DMS114 treated with DMSO at 0.1 percent for 48 hours (cell line): ENCODE data around the gene RABEP2.
"Not testable (repeated sequence)": the region's sequence is repeated elsewhere in the genome, so short reads cannot be mapped to it uniquely, and the experiment has no call there.

Source experiments
- DNase-seq: peaks from one replicate; lab custom pipeline; 2025; ENCODE audit not compliant: unreplicated experiment; lab: John Stamatoyannopoulos, UW

RABEP2 gene

GRCh38 chr16:28904363-28904762 lies 20.7 kb downstream of the RABEP2 start:
- no peak for DNase-seq

GRCh38 chr16:28903344-28904042 lies 21.5 kb downstream of the RABEP2 start:
- DNase-seq, result no peak

- no peak for DNase-seq
Observed at GRCh38 chr16:28902909-28903308, 22.1 kb downstream of the RABEP2 start.

- no peak for DNase-seq
Observed at GRCh38 chr16:28901862-28902261, 23.2 kb downstream of the RABEP2 start.

- no peak for DNase-seq
Observed at GRCh38 chr16:28900601-28901000, 24.4 kb downstream of the RABEP2 start.

GRCh38 chr16:28899882-28900590 lies 25.0 kb downstream of the RABEP2 start:
- no peak for DNase-seq

- no peak for DNase-seq
Observed at GRCh38 chr16:28898942-28899341, 26.1 kb downstream of the RABEP2 start.

- no peak for DNase-seq
Observed at GRCh38 chr16:28898266-28898665, 26.8 kb downstream of the RABEP2 start.

GRCh38 chr16:28897826-28898225 lies 27.2 kb downstream of the RABEP2 start:
- DNase-seq, result no peak

GRCh38 chr16:28895609-28896008 lies 29.4 kb downstream of the RABEP2 start:
- no peak for DNase-seq

GRCh38 chr16:28893291-28893690 lies 31.7 kb downstream of the RABEP2 start:
- no peak for DNase-seq

GRCh38 chr16:28891964-28892890 lies 32.8 kb downstream of the RABEP2 start:
- DNase-seq, result no peak

- DNase-seq, result not testable (repeated sequence)
Observed at GRCh38 chr16:28890355-28890754, 34.7 kb downstream of the RABEP2 start.

GRCh38 chr16:28886945-28887344 lies 38.1 kb downstream of the RABEP2 start:
- DNase-seq, result no peak

- no peak for DNase-seq
Observed at GRCh38 chr16:28884045-28884444, 41.0 kb downstream of the RABEP2 start.

- no peak for DNase-seq
Observed at GRCh38 chr16:28883221-28883996, 41.6 kb downstream of the RABEP2 start.

- DNase-seq, result no peak
Observed at GRCh38 chr16:28882551-28883160, 42.4 kb downstream of the RABEP2 start.

- DNase-seq, result not testable (repeated sequence)
Observed at GRCh38 chr16:28881565-28881964, 43.5 kb downstream of the RABEP2 start.

GRCh38 chr16:28880955-28881354 lies 44.1 kb downstream of the RABEP2 start:
- no peak for DNase-seq

GRCh38 chr16:28880589-28880915 lies 44.5 kb downstream of the RABEP2 start:
- no peak for DNase-seq
